Testis (tissue), 2 donors: ENCODE measurements around the gene PDRG1.

Experiments
- POLR2A ChIP-seq: fragments of 450-650 bp; IDR thresholded peaks from one replicate; pipeline ENCODE4 v1.6.1; 2017; ENCODE audit warnings: antibody characterized with exemption, mild to moderate bottlenecking, moderate library complexity
- TF ChIP-seq, protein P1 (sequence below), 3 experiments: fragments of 450-650 bp in 2 of 3; fragments of 200-600 bp in 1 of 3; sonication (generic) in 1 of 3; IDR thresholded peaks; one replicate each; pipeline ENCODE4 v1.5.1; 2016 to 2019; ENCODE audit warnings: antibody characterized with exemption in 3 of 3, mild to moderate bottlenecking in 2 of 3, moderate library complexity in 1 of 3

- TF ChIP-seq POLR2A = no peak
- TF ChIP-seq, protein P1, sequence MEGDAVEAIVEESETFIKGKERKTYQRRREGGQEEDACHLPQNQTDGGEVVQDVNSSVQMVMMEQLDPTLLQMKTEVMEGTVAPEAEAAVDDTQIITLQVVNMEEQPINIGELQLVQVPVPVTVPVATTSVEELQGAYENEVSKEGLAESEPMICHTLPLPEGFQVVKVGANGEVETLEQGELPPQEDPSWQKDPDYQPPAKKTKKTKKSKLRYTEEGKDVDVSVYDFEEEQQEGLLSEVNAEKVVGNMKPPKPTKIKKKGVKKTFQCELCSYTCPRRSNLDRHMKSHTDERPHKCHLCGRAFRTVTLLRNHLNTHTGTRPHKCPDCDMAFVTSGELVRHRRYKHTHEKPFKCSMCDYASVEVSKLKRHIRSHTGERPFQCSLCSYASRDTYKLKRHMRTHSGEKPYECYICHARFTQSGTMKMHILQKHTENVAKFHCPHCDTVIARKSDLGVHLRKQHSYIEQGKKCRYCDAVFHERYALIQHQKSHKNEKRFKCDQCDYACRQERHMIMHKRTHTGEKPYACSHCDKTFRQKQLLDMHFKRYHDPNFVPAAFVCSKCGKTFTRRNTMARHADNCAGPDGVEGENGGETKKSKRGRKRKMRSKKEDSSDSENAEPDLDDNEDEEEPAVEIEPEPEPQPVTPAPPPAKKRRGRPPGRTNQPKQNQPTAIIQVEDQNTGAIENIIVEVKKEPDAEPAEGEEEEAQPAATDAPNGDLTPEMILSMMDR (IDR thresholded peaks at IDR 0.05) = no peak
Observed at GRCh38 chr20:31919410-31920155, 32.3 kb downstream of the PDRG1 start.
